OCI-LY7 (cell line): ENCODE measurements around the gene ESR2.

Experiments
- CTCF ChIP-seq: fragments of 200-600 bp; sonication (generic); conservative IDR thresholded peaks from 2 replicates; pipeline ENCODE4 v1.5.1; 2014; ENCODE audit warnings: mild to moderate bottlenecking, antibody characterized with exemption, low read length, moderate library complexity, mixed read lengths
- EZH2phosphoT487 ChIP-seq: fragments of 200-600 bp; sonication (generic); IDR thresholded peaks from 2 replicates; pipeline ENCODE4 v1.6.1; 2018; ENCODE audit warnings: low read depth, borderline replicate concordance, mild to moderate bottlenecking, mixed run types, antibody characterized with exemption, low read length, moderate library complexity, mixed read lengths

- no peak for TF ChIP-seq CTCF
- TF ChIP-seq EZH2phosphoT487, result no peak
These were observed 100.3 kb downstream of the ESR2 start for GRCh38 chr14:64193821-64194220.
